ENCODE data around the gene CNPY1. TPM values are rescaled to one million over a fixed set of nuclear protein-coding genes. Genes with fewer than 3 reads are reported as not detected.

CNPY1 gene
- total and polyA plus RNA-seq, 4 donors, result not detected

- TF ChIP-seq REST (IDR thresholded peaks at IDR 0.05) (no peak), SP1 (IDR thresholded peaks at IDR 0.05) (no peak)
These were observed 38.6 kb upstream of the CNPY1 start (continued) for GRCh38 chr7:155584763-155585531.

DNA sequence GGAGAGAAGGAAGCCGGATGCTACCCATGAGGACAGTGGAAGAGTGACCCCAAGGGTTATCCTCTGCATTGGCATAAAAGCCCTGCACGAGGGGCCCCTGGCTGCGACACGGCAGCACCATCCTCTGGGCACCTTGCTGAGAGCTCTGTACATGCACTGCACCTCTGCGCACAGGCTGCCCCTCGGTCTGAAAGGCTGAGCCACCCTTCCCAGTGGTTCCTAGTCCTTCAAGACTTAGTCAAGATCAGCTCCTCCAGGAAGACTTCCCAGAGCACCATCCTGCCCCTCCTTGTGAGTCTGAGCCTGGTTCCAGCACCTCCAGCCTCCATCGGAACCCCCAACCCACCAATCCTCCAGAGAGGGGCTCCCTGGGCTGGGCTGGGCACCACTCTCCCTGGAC is 37.9 kb upstream of the CNPY1 start:
- Histone ChIP-seq H3K4me3 (ENCODE audit: low read depth in 1 of 3, low read length in 3 of 3) (no peak overlapping the region), H3K27me3 (ENCODE audit: control insufficient read depth in 4 of 4, insufficient read depth in 4 of 4, low read length in 3 of 4) (no peaks in the 10 kb centered on the region), H3K36me3 (ENCODE audit: control insufficient read depth in 4 of 4, insufficient read depth in 3 of 4, low read depth in 1 of 4, low read length in 3 of 4) (no peaks in the 10 kb centered on the region), H3K4me1 (ENCODE audit: control insufficient read depth in 4 of 4, insufficient read depth in 4 of 4, low read length in 3 of 4) (no peaks in the 10 kb centered on the region), H3K9me3 (ENCODE audit: control insufficient read depth in 4 of 4, low read length in 3 of 4) (no peaks in the 10 kb centered on the region), H3K9ac (ENCODE audit: low read depth in 1 of 2, low read length in 2 of 2) (no peak overlapping the region), H3K27ac (ENCODE audit: low read depth in 1 of 2, low read length in 2 of 2) (no peak overlapping the region)
- whole genome bisulfite sequencing, result 94% methylated on average over 7 of the region's 7 CpGs
- no peak for DNase-seq (ENCODE audit: low spot score)
- TF ChIP-seq TAF1 (conservative IDR thresholded peaks at IDR 0.05) (no peak), ATF3 (IDR thresholded peaks at IDR 0.05) (no peak), MAX (IDR thresholded peaks at IDR 0.05) (no peak), SP1 (IDR thresholded peaks at IDR 0.05) (no peak), REST (IDR thresholded peaks at IDR 0.05) (no peak), GABPA (IDR thresholded peaks at IDR 0.05 in 1 of 2, conservative IDR thresholded peaks at IDR 0.05 in 1 of 2) (no peak), FOXA2 (IDR thresholded peaks at IDR 0.05) (no peak), EGR1 (IDR thresholded peaks at IDR 0.05; ENCODE audit: low read depth in 2 of 2) (no peak), HNF4A (conservative IDR thresholded peaks at IDR 0.05) (no peak), NR2F2 (IDR thresholded peaks at IDR 0.05) (no peak), HNF4G (IDR thresholded peaks at IDR 0.05) (no peak), RXRA (IDR thresholded peaks at IDR 0.05) (no peak), FOXA1 (IDR thresholded peaks at IDR 0.05) (no peak), RAD21 (IDR thresholded peaks at IDR 0.05) (no peak), YY1 (IDR thresholded peaks at IDR 0.05) (no peak)
- TF ChIP-seq, protein P1, sequence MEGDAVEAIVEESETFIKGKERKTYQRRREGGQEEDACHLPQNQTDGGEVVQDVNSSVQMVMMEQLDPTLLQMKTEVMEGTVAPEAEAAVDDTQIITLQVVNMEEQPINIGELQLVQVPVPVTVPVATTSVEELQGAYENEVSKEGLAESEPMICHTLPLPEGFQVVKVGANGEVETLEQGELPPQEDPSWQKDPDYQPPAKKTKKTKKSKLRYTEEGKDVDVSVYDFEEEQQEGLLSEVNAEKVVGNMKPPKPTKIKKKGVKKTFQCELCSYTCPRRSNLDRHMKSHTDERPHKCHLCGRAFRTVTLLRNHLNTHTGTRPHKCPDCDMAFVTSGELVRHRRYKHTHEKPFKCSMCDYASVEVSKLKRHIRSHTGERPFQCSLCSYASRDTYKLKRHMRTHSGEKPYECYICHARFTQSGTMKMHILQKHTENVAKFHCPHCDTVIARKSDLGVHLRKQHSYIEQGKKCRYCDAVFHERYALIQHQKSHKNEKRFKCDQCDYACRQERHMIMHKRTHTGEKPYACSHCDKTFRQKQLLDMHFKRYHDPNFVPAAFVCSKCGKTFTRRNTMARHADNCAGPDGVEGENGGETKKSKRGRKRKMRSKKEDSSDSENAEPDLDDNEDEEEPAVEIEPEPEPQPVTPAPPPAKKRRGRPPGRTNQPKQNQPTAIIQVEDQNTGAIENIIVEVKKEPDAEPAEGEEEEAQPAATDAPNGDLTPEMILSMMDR (IDR thresholded peaks at IDR 0.05; ENCODE audit: low read depth, low read length, missing input control), result no peak
- TF ChIP-seq, protein P2, sequence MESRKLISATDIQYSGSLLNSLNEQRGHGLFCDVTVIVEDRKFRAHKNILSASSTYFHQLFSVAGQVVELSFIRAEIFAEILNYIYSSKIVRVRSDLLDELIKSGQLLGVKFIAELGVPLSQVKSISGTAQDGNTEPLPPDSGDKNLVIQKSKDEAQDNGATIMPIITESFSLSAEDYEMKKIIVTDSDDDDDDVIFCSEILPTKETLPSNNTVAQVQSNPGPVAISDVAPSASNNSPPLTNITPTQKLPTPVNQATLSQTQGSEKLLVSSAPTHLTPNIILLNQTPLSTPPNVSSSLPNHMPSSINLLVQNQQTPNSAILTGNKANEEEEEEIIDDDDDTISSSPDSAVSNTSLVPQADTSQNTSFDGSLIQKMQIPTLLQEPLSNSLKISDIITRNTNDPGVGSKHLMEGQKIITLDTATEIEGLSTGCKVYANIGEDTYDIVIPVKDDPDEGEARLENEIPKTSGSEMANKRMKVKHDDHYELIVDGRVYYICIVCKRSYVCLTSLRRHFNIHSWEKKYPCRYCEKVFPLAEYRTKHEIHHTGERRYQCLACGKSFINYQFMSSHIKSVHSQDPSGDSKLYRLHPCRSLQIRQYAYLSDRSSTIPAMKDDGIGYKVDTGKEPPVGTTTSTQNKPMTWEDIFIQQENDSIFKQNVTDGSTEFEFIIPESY (IDR thresholded peaks at IDR 0.05), result no peak
